ENCODE data around the gene SLC25A40. TPM values are rescaled to one million over a fixed set of nuclear protein-coding genes. Genes with fewer than 3 reads are reported as not detected.

SLC25A40 gene
- total RNA-seq, 1 donor from 2014 or later = 13.5 TPM

DNA sequence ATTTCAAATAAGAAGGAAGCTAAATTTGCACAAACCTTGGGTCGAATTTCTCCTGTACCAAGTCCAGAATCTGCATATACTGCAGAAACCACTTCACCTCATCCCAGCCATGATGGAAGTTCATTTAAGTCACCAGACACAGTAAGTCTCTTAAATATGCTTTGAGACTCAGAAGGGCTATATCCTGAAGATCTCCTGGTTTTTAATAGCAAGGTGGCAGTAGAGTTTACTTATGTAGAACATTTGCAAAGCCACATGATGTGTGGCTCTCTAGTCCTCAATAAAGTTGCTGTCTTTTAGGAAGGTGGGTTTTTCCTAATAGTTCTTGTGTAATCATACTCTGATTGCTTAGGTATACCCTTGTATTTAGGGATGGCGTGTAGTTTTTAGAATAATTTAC, 8.9 kb upstream of the SLC25A40 start:
- TF ChIP-seq, protein P1, sequence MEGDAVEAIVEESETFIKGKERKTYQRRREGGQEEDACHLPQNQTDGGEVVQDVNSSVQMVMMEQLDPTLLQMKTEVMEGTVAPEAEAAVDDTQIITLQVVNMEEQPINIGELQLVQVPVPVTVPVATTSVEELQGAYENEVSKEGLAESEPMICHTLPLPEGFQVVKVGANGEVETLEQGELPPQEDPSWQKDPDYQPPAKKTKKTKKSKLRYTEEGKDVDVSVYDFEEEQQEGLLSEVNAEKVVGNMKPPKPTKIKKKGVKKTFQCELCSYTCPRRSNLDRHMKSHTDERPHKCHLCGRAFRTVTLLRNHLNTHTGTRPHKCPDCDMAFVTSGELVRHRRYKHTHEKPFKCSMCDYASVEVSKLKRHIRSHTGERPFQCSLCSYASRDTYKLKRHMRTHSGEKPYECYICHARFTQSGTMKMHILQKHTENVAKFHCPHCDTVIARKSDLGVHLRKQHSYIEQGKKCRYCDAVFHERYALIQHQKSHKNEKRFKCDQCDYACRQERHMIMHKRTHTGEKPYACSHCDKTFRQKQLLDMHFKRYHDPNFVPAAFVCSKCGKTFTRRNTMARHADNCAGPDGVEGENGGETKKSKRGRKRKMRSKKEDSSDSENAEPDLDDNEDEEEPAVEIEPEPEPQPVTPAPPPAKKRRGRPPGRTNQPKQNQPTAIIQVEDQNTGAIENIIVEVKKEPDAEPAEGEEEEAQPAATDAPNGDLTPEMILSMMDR (IDR thresholded peaks at IDR 0.05; ENCODE audit: partially characterized antibody, unreplicated experiment) = no peak
- Mint-ChIP-seq H3K27me3 (ENCODE audit: unreplicated experiment) (no peaks in the 10 kb centered on the region), H3K9me3 (ENCODE audit: unreplicated experiment) (no peaks in the 10 kb centered on the region), H3K36me3 (ENCODE audit: unreplicated experiment) (no peaks in the 10 kb centered on the region), H3K4me3 (ENCODE audit: unreplicated experiment) (no peak overlapping the region), H3K4me1 (ENCODE audit: low read depth, unreplicated experiment) (peaks cover 10% of the 10 kb centered on the region), H3K27ac (ENCODE audit: unreplicated experiment) (no peak overlapping the region)
- no peak for DNase-seq

DNA sequence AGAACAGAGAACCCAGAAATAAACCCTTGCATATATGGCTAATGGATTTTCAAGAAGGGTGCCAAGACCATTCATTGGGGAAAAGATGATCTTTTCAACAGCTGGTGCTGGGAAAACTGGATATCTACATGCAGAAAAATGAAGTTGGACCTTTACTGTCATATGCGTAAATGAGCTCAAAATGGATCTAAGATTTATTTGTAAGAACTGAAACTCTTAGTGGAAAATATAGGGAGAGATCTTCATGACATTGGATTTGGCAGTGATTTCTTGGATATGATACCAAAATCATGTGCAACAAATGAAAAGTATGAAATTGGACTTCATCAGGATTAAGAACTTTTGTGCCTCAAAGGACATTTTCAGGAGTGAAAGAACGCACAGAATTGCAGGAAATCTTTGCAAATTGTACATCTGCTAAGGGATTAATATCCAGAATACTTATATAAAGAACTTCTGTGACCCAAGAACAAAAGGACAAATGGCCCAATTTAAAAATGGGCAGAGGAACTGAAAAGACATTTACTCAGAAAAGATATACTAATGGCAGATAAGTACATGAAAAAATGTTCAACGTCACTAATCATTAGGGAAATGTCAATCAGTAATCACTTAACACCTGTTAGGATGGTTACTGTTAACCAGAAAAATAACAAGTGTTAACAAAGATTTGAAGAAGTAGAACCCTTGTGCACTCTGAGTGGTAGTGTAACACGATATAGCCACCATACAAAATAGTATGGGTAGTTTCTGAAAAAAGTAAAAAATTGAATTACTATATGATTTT, 6.2 kb upstream of the SLC25A40 start:
- peaks cover 14% of the 10 kb centered on the region for H3K4me1 Mint-ChIP-seq (ENCODE audit: low read depth, unreplicated experiment)
- no peaks in the 10 kb centered on the region for H3K36me3 Mint-ChIP-seq (ENCODE audit: unreplicated experiment)
- no peak for DNase-seq
- no peak overlapping the region for H3K27ac Mint-ChIP-seq (ENCODE audit: unreplicated experiment)
- no peak overlapping the region for H3K4me3 Mint-ChIP-seq (ENCODE audit: unreplicated experiment)
- no peaks in the 10 kb centered on the region for H3K9me3 Mint-ChIP-seq (ENCODE audit: unreplicated experiment)
- H3K27me3 Mint-ChIP-seq (ENCODE audit: unreplicated experiment) = no peaks in the 10 kb centered on the region
- TF ChIP-seq, protein P1 (IDR thresholded peaks at IDR 0.05; ENCODE audit: partially characterized antibody, unreplicated experiment) = no peak

DNA sequence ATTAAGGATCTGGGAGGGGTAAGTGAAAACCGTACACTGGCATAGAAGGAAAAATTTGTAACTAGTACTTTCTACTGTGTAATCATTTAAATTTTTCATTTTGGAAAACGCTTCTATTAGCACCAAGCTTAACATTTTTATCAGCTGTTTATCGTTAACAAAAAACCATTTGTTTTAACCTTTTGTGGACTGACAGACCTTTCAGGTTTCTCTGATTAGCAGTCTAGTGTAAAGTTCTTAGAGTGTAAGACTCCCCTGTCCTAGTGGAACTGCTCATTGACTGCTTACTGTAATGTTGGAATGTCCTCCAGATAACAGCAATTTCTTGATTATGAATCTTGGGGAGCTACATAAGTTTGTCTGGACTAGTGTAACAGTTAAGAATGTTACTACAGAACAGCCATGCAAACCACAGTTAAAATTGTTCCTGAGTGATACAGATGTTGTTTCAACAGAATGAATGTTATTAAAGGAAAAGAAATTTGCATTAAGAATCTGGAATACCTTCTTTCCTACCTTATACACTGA, 2.1 kb upstream of the SLC25A40 start:
- H3K9me3 Mint-ChIP-seq (ENCODE audit: unreplicated experiment) = peaks cover 5% of the 10 kb centered on the region
- peaks cover 12% of the 10 kb centered on the region for H3K4me1 Mint-ChIP-seq (ENCODE audit: low read depth, unreplicated experiment)
- peaks cover 2% of the 10 kb centered on the region for H3K27me3 Mint-ChIP-seq (ENCODE audit: unreplicated experiment)
- peak overlapping the region; percentile 96 for H3K4me3 Mint-ChIP-seq (ENCODE audit: unreplicated experiment)
- TF ChIP-seq, protein P1 (IDR thresholded peaks at IDR 0.05; ENCODE audit: partially characterized antibody, unreplicated experiment) = no peak
- no peak for DNase-seq
- H3K27ac Mint-ChIP-seq (ENCODE audit: unreplicated experiment) = peak overlapping the region; percentile 93
- no peaks in the 10 kb centered on the region for H3K36me3 Mint-ChIP-seq (ENCODE audit: unreplicated experiment)

DNA sequence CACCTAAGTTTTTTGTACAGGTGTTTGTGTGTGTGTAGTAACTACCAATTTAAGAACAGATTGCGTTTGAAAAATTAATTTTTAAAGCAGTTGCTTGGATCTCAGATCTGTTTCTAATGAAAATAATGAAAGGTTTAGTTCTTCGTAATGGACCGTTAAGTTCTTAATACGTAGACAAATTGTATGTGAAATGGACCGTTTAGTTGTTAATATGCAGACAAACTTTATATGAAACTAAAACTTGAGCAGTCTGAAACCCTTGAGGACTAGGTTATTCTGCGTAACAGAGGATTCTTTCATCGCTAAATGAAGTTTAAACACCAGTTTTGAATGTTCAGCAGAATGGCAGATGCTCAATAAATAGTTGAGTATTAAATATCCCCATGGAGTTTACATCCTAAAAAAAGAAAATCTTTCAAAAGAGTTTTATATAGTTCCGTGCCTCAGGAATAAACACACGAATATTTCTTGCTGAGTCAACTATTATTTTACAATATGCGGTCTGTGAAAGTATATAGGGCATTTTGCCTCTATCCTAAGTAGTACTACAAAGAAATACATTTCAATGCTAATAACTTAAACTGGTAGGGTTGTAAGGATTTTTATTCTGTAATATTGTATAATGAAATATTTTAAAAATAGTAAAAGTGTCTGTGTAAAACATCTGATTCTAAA, 1.3 kb upstream of the SLC25A40 start:
- H3K36me3 Mint-ChIP-seq (ENCODE audit: unreplicated experiment) = no peaks in the 10 kb centered on the region
- no peak for DNase-seq
- peaks cover 5% of the 10 kb centered on the region for H3K9me3 Mint-ChIP-seq (ENCODE audit: unreplicated experiment)
- peak overlapping the region; percentile 96 for H3K4me3 Mint-ChIP-seq (ENCODE audit: unreplicated experiment)
- TF ChIP-seq, protein P1 (IDR thresholded peaks at IDR 0.05; ENCODE audit: partially characterized antibody, unreplicated experiment) = no peak
- H3K27ac Mint-ChIP-seq (ENCODE audit: unreplicated experiment) = peak overlapping the region; percentile 93
- H3K27me3 Mint-ChIP-seq (ENCODE audit: unreplicated experiment) = peaks cover 2% of the 10 kb centered on the region
- H3K4me1 Mint-ChIP-seq (ENCODE audit: low read depth, unreplicated experiment) = peaks cover 12% of the 10 kb centered on the region

DNA sequence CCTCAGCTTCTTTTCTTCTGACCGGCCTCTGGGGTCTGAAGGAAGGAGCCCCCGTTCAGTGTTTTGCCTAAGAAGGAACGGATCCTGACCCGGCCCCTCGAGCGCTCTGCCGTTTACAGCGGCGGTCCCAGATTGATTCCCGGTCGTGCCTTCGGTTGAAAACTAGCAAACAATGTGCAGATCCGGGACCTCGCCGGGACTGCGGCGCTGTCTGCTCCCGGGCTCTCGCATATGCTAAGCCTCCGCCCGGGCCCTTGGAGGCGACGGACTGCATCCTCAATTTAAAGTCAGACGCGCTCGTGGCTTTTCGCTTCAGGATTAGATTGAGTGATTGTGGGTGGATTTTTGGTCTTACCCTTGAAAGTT, 692 bp upstream of the SLC25A40 start:
- peak overlapping the region; percentile 96 for H3K4me3 Mint-ChIP-seq (ENCODE audit: unreplicated experiment)
- TF ChIP-seq, protein P1 (IDR thresholded peaks at IDR 0.05; ENCODE audit: partially characterized antibody, unreplicated experiment) = no peak
- DNase-seq = peak; percentile 77
- peaks cover 5% of the 10 kb centered on the region for H3K9me3 Mint-ChIP-seq (ENCODE audit: unreplicated experiment)
- peaks cover 3% of the 10 kb centered on the region for H3K36me3 Mint-ChIP-seq (ENCODE audit: unreplicated experiment)
- H3K27ac Mint-ChIP-seq (ENCODE audit: unreplicated experiment) = peak overlapping the region; percentile 93
- H3K27me3 Mint-ChIP-seq (ENCODE audit: unreplicated experiment) = peaks cover 2% of the 10 kb centered on the region
- peaks cover 7% of the 10 kb centered on the region for H3K4me1 Mint-ChIP-seq (ENCODE audit: low read depth, unreplicated experiment)

All from glutamatergic neuron (in vitro differentiated cells).